LNCAP (cell line): ENCODE measurements around the gene UROC1.

Source experiments
- CTCF ChIP-seq: fragments of 450-650 bp; IDR thresholded peaks from 2 replicates; pipeline ENCODE4 v1.5.1; 2017; ENCODE audit warnings: mild to moderate bottlenecking

Gene UROC1

GRCh38 chr3:126530171-126531050 lies 12.8 kb upstream of the UROC1 start:
- no peak for TF ChIP-seq CTCF

GRCh38 chr3:126529585-126530170 lies 12.1 kb upstream of the UROC1 start:
- TF ChIP-seq CTCF = no peak

DNA sequence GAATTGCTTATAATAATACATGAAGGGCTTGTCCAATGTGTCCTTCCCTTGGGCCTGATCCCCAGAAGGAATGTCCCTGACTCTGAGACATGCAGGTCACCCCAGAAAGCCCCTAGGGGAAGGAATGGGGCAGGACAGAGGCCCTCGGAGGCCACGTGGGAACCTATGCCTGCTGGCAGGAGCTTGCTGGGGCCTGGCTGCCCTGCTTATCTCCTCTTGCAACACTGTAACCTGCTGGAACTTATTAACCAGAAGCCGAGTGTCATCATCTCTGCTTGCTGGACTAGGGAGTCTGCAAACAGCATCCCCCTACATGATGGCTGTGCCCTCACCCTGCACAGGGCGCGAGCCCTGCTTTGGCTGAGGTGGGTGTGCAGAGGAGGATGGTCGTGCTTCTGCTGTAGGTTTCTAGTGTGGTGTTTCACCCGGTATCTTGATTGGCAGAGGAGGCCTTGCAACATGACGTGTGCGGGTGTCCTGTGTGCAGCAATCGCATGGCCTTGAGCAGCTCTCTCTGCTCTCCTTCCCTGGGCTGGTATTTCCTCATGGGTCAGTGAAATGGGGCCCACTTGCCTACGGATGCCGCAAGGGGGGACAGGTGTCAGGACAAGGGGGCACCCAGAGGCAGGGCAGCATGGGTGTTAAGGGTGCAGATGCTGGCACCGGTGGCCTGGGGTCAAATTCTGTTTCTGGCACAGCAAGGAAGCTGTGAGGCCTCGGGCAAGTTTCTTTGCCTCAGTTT lies 11.4 kb upstream of the UROC1 start:
- TF ChIP-seq CTCF = no peak

DNA sequence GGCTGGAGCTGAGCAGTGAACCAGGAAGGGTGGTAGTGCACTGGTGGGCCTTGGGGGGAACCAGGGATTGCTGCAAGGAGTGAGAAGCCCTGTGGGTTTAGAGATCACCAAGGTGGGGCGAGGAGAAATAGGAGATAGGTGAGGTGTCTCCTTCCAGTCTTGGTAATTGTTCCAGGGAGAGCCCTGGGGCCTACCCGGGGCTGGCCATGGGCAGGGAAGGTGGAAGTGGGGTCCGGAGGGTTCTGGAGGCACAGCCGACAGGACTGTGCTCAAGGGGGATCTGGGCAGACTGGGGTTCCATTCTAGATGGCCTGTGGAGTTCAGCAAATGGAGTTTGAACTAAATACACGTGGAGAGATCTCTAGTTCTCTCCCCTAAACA lies 10.8 kb upstream of the UROC1 start:
- TF ChIP-seq CTCF = no peak

- no peak for TF ChIP-seq CTCF
Observed at GRCh38 chr3:126527455-126528211, 10.1 kb upstream of the UROC1 start.

DNA sequence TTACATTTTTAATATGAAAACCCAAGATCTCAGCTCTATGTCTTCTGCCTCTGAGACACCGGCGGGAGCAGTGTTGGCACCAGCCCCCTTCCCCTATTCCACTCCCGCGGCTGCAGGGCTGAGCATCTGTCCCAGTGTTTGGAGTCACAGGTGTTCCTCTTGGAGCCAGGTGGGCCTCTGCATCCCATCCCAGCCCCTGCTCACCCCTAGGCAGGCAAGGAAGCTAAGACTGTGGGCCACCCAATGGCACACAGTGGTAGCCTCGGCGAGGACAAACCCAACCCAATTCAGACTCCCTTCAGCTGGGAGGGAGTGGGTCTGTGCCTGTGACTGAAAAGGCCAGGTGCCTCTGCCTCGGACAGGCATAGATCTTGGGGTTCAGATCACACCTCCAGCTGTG lies 9.4 kb upstream of the UROC1 start:
- no peak for TF ChIP-seq CTCF

GRCh38 chr3:126526668-126527005 lies 9.1 kb upstream of the UROC1 start:
- TF ChIP-seq CTCF = no peak
